Stimulated activated CD4-positive, alpha-beta T cell treated with anti-CD3 and anti-CD28 coated beads, TNF-alpha, amount 100 ng/mL, for 48 hours (primary cell): Measurements from ENCODE around the gene TBC1D8.
A peak's percentile ranks its signal among the peaks of the same experiment; 100 is the strongest.

Source experiments
- DNase-seq, 3 donors: peaks; one replicate each; pipeline ENCODE4 v3.0.0-alpha.2; 2020; ENCODE audit warnings: low read depth in 3 of 3

Gene TBC1D8

DNA sequence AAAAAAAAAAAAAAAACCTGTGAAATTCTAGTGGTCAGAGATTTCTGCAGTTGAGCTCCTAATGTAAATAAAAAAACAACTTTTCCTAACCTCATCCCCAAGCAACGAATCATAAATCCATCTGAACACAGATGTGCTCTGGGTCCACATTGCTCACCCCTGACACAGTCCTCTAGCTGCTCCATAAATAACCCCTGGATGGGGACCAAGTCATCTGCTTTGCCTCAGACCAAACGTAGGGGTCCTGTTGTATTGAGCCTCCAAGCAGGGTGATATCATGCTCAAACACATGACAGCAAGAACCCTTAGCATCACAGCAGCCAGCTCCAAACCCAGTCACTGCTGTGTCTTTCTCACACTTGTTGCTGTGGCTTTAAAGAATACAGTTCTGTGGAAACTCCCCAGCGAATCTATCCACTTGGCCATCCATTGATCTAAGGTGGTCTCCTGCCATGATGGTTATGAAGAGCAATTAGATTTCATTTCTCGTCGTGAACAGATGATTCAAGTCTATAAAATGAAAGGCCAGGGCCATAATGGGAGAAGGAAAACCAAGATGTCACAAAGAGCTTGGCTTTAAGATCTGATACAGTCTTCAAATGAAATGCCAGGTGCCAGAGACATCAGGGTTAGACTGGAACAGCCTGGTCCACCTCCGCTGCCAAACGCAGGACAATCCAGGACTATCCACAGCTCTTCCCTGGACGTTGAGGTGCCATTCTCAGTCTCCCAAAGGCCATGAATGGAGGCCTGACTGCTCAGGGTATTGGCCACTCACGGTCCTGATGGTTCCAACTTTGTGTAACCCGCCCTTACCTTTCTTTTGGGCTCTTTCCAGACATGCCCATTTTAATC is 39.0 kb downstream of the TBC1D8 start:
- DNase-seq, result no peak

DNA sequence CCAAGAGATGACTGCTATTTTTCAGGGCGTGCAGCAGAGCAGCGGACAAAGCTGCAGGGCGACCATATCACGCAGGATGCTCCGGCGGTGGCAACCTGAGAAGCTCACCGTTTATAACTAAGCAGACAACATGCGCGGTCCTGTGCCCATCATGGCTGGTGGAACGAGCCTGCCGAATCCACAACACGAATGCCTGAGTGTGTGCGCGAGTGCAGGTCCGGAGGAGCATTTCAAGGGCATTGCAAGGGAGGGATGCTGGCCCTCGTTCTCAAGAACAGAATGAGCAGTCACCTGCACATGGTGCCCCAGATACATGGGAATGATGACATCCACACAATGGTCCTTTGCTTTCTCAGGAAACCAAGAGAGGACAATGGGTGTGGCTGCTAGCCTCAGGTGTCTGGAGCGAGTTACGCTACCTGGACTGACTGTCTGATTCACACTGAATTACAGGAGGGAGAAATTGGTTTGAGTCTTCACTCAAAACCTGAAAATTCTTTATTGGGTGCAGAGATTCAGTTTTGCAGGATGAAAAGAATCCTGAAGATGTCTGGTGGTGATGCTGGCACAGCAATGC is 39.8 kb downstream of the TBC1D8 start:
- DNase-seq, result no peak

DNA sequence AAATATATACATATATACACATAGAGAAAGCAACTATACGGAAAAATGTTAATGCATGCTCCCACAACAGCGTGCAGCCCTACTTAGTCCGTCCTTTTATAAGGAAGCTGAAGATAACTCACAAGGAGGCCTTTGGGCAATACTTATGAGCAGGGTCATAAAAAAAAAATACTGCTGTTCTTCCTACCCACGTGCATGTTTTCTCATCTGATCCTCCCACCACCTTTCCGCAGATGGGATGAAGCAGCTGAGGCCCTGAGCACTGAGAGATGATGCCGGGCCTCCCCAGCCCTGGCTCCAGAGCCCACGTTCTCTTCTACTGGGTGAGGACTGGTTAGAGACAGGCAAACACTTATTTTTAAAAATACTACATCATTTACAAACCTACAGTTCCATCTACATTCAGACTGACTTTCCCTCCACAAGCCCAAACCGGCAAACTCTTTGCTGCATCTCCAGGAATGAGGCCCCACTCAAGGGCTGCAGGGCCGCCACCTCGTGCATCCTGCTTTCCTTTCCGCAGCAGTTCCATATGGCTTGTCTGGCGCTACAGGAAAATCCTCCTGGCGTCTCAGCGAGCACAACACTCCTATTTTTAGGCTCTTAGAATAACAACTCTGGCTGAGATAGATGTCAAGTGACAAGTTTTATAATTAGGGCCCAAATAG is 41.6 kb downstream of the TBC1D8 start:
- no peak for DNase-seq

DNA sequence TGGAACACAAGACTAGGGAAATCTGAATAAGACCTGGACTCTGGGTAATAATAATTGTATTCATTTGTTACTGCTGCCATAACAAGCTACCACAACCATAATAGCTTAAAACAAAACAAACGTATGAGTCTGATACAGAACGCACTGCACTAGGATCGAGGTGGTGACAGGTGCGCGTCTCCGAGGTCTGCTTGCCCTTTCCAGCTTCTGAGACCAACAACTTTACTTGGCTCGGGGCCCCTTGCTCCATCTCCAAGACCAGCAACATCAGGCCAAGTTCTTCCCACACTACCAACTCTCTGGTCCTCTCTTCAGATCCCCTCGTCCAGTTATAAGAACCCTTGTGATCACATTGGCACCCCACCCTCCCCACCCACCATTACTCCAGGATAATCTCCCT is 42.8 kb downstream of the TBC1D8 start:
- DNase-seq, result no peak

DNA sequence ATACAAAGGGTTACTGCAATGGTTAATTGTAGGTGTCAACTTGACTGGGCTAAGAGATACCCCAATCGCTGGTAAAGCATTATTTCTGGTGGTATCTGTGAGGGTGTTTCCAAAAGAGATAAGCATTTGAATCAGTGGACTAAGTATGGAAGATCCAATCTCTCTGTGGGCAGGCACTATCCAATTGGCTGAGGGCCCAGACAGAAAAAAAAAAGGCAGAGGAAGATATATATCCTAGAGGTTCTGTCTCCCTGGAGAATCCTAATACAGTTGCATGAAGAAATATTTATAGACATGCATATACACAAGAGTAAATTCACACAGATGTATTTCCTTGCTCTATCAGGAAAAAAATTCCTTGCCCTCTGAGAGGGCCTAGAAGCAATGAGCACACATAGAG is 43.9 kb downstream of the TBC1D8 start:
- DNase-seq, result no peak

DNA sequence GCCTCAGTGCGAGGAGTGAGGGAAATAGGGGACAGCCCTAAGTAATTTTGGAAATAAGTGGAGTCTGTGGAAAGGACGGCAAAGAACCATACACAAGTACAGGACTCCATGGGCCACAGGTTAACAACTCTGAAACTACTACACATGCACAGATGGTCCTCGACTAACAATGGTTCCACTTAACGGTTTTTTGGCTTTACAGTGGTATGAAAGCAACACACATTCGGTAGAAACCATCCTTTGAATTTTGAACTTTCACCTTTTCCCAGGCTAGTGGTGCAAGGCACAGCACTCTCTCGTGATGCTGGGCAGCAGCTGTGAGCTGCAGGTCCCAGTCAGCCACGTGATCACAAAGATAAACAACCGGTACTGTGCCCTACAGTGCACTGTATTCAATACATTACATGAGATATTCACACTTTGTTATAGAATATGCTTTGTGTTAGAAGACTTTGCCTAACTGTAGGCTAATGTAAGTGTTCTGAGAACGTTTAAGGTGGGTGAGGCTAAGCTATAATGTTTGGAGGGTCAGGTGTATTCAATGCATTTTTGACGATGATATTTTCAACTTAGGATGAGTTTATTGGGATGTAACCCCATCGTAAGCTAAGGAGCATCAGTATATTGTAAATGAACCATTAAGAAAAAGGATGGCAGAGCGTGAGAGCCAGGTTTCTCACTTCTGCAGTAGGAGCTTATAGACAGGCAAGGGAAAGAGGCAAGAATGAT is 44.6 kb downstream of the TBC1D8 start:
- DNase-seq, result no peak

DNA sequence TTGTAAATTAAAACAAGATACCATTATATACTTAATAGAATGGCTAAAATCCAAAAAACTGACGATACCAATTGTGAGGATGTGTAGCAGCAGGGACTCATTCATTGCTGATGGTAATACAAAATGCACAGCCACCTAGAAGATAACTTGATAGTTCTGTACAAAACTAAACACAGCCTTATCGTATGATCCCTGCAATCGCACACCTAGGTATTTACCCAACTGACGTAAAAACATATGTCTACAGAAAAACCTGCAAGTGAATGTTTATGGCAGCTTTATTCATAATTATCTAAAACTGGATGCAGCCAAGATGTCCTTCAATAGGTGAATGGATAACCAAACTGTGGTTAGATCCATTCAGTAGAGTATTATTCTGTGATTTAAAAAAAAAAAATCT is 45.5 kb downstream of the TBC1D8 start:
- DNase-seq, result no peak

DNA sequence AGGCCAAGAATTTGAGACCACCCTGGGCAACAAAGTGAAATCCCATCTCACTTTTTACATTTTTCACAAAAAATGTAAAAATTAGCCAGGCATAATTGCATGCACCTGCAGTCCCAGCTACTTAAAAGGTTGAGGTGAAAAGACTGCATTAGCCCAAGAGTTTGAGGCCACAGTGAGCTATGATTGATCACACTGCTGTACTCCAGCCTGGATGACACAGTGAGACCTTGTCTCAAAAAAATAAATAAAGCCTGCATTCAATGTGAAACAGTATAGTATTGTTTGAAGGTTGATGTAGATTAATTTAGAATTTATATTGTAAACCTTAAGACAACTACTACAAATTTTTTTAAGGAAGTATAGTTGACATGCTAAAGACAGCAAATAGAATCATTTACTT is 53.5 kb downstream of the TBC1D8 start:
- no peak for DNase-seq

DNA sequence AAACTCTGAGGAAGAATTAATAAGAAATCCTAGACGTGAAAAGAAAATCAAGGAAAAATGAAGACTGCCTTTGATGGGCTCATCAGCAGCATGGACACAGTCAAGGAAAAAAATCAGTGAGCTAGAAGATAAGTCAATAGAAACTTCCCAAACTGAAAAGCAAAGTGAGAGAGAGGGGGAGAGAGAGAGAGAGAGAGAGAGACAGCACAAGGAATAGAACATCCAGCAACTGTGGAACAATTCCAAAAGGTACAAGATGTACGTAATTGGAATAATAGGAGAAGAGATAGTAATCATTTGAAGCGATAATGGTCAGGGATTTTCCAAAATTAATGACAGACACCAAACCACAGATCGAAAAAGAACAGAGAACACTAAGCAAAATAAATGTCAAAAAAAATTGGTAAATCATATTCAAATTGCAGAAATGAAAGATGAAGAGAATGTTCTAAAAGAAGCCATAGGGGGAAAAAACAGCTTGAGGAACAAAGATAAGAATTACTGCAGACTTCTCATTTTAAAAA is 54.5 kb downstream of the TBC1D8 start:
- DNase-seq, result no peak

DNA sequence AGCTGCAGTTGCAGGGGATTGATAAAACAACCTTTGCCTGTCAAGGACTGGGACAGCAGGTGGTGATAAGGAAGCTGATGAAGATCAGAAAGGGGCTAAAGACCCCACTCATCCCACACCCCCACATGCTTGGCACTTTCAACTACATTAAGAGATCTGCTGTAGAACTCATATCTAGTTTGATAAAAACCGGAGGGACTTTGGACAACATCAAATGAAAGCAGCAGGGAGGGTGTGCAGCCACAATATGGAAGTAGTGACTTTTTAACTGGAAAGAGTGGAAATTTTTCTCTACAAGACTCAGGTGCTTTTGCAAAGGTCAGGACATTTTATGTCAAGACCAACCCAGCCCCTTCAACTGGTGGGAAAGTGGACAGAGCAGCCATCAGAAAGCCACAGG is 56.8 kb downstream of the TBC1D8 start:
- no peak for DNase-seq

DNA sequence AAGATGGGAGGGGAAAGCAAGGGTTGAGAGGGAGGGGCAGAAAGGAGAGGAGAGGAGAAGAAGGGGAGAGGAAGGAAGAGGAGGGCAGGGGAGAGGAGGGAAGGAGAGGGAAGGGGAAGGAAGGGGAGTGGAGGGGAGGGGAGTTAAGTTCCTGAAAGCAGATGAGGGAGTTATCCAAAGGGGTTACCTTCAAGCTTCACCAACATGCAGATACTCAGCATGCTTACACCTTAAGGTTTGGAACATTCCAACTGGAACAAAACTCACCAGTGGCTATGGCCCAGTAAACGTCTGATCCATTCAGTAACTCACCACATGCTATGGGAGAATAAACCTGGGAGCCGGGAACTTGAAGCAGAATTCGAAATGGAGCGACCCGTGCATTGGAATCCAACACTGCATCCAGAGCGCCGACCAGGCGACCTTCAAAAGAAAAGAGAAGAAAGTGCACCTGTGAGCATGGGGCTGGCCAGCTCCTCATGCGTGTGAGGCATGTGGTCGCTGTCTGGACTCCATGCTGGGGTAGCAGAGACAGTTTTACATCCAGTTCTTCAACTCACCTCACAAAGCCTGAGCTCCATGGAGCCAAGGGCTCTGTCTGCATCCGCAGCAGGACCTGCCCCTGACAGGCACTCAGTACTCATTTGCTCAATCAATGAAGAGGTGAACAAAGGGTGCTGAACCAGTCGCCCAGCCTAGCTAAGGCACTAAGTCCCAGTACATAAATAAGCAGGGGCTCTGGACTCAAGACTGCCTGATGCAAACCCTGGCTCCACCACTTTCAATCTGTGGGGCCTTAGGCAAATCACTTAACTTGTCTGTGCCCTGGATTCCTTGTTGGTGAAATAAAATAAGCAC is 61.0 kb downstream of the TBC1D8 start:
- DNase-seq, result no peak

DNA sequence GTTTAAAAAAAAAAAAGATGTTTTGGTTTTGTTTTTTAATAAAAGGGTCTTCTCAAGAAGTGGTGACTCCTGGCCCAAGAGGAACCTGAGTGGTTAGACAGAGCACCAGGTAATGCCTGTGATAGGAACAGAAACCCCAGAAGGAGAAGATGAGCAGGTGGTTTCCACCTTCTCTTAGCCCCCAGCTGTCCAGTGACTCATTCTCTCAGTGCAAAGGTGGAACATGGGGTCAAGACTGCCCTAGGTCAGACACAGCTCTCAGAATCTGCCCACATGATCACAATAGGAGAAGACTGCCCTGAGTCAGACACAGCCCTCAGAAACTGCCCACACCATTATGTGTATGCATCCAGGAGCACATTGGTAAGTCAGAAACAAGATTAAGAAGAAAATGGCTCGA is 61.8 kb downstream of the TBC1D8 start:
- DNase-seq, result peak in 1 of 3 donors; percentile 3

DNA sequence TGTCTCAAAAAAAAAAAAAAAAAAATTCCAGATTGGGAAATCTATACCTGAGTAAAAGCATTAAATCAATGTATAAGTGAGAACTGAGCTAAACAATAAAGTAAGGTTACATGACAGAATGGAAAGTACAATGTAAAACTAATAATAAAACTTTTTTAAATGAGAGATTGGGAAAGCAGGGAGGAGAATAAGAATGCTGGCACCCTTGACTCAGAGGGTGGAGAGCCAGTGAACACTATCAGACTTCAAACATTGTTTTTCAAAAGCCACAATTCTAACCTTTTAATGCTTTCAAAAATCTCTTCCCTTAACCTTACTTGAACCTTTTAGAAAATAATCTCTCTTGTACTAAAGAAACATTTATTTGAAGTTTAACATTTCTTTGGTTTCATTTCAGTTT is 63.5 kb downstream of the TBC1D8 start:
- DNase-seq, result no peak

DNA sequence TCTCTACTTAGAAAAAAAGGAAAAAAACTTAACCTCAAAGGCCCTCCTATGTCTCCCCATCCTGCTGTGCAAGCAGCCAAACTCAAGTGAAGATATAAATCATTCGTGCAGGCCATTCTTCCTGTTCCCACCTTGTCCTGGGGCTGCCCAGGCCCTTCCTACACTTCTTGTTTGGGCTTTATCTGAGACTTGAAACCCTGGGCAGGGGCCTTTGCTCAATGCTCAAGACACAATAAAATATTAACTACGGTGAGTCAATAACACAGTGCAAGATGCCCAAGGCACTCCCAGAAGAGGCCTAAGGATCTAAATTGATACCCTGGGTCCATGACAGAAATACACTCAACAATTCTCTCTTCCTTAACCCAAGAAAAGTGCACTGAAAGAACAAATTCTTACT is 67.6 kb downstream of the TBC1D8 start:
- DNase-seq, result no peak

DNA sequence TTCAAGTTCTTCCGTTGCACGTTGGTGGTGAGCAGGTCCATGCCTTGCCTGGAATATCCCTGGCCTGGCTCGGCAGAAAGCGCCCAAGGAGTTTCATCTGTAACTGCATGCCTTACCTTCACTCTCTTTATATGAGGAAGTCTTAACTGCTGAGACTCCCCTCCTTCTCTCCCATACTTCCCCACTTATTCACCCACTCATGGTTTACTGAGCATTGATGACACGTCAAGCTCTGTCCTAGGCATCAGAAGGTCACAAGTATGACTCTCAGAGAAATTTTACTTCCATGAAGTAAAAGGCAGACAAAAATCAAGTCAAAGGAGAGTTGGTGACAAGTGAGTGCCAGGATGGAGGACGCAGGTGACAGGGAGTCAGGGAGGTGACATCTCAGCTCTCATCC is 68.2 kb downstream of the TBC1D8 start:
- no peak for DNase-seq

DNA sequence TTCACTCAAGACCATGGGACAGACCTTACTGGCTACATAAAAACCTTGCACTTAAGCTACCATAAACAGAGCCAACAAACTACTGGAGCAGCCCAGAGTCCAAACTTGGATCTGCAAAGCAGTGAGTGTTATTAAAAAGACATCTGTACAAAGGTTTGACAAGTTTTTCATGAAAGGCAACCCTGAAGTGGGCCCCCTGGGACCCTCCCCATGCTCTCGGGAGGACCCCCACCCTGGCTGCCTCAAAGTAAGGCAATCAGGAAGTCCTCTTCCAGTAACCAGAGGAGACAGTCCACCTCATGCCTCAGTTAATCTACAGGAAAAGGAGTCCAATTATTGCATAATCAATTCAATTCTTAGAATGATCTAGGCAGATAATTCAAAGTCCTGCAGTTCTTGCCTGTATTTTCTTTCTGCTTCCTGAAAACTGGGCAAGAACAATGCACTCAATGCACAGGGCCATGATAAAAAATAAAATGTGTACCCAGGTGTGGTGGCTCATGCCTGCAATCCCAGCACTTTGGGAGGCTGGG is 69.7 kb downstream of the TBC1D8 start:
- DNase-seq, result no peak

DNA sequence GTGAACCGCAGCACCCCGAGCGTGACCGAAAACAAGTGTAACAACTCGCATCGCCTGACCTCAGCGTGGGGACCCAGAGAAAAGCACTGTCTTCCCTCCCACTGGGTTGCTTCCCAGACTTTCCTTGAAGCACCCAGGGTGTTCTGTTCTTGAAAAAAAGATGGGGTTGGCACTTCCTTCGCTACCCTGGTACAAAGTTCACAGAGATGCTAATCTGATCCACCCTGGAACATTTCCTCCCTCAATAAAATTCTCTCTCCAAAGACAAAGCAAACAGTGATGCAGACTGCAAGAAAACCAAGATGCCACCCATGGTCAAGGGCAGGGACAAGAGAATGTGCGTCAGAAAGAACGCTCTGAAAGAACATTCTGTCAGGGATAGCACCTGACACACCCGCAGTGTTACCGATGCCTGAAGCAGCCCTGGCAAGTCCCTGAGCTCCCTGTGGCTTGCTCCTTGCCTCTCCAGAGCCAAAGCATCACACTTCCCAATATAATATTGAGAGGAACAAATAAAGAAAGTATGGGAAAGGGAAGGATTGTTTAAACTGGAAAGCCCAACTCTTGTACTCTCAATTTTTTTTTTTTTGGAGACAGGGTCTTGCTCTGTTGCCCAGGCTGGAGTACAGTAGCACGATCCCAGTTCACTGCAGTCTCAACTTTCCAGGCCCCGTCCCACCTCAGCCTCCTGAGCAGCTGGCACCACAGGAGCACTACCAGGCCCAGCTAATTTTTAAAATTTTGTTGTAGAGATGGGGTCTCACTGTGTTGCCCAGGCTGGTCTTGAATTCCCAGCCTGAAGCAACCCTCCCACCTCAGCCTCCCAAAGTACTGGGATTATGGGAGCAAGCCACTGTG is 70.7 kb downstream of the TBC1D8 start:
- DNase-seq, result no peak

DNA sequence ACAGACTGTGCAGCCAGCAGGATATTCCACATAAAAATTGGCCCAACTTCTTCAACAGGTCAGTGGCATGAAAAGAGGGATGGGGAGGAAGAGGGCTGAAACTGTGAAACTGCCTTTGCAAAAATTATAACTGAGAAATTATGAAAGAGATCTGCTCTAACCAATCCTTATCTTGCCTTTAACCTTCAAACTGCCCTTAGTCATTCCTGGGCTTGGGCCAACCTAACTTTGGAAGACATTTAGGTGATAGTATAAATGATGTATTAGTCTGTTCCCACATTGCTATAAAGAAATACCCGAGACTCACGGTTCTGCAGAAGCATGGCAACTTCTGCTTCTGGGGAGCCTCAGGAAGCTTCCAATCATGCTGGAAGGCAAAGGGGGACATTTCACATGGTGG is 74.6 kb downstream of the TBC1D8 start:
- no peak for DNase-seq

DNA sequence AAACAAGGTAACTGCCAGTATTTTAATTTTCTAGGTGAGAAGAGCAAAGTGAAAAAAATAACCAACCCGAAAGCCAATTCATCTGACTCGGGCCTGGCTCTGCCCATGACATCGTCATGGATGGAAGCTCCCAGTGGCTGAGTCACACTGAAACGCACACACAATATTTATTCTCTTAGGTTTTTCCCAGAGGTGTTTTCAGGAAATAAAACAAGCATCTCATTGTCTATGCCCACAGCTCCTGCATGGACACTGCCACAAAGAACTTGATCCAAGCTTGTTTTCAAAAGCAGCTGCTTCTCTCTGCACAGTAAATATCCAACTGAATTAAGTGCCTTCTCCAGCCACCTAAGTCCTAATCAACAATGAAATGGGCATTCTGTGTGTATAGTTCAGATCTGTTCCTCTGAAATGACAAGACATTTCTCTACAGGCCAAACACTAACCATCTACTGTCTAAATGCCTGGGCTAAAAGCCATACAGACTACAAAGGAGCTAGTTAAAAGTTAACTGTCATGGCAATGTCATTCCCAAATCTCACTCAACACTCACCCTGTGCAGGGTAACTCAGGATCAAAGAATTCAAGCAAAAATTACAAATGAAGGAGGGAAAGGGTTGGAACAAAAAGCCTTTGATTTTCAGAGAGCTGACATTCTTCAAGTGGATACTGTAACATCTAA is 86.2 kb downstream of the TBC1D8 start:
- no peak for DNase-seq

DNA sequence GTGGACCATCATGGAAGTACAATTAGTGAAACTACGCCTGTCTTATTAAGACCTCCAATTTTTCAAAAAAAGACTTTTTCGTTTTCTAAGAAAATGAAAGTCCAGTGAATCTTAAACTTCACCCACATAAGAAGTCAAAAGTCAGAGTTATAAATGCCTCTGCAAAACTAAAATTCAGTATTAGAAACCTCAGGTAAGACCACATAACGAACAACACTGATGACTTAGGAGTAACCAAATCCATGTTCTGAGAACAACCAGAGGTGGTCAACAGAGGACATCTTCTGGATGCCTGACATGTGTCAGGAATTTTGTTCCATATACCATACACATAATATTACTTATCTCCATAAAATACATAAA is 86.7 kb downstream of the TBC1D8 start:
- no peak for DNase-seq
